IPS DF 6.9 (cell line): ENCODE data around the gene SPAAR.

Experiments
- DNase-seq: peaks from one replicate; pipeline ENCODE4 v3.0.0-alpha.2; 2013; ENCODE audit warnings: low read depth, low spot score
- H3K27ac ChIP-seq: one replicate; pipeline ENCODE4 v1.5.1; 2013; ENCODE audit warnings: low read length, control low read depth
- H3K27me3 ChIP-seq: 2 replicates; pipeline ENCODE4 v1.6.1; 2013; ENCODE audit warnings: mild to moderate bottlenecking, low read length; ENCODE audit not compliant: control insufficient read depth, insufficient read depth
- H3K36me3 ChIP-seq: 2 replicates; pipeline ENCODE4 v1.6.1; 2013; ENCODE audit warnings: low read length; ENCODE audit not compliant: control insufficient read depth, insufficient read depth
- H3K4me1 ChIP-seq: 2 replicates; pipeline ENCODE4 v1.6.1; 2013; ENCODE audit warnings: low read length; ENCODE audit not compliant: control insufficient read depth, insufficient read depth
- H3K4me3 ChIP-seq: 2 replicates; pipeline ENCODE4 v1.5.1; 2013; ENCODE audit warnings: mild to moderate bottlenecking, low read length
- H3K9me3 ChIP-seq: 2 replicates; pipeline ENCODE4 v1.6.1; 2013; ENCODE audit warnings: low read length, inconsistent platforms; ENCODE audit not compliant: control insufficient read depth, insufficient read depth
- WGBS: extraction: QIAGEN DNeasy Blood & Tissue Kit; methylation state at CpG from one replicate; pipeline ENCODE4 v1.1.7; 2013; ENCODE audit warnings: mixed read lengths, missing lambda C conversion rate; ENCODE audit not compliant: insufficient read length, insufficient coverage; 5-methylcytosine and 5-hydroxymethylcytosine counted together

The SPAAR gene

DNA sequence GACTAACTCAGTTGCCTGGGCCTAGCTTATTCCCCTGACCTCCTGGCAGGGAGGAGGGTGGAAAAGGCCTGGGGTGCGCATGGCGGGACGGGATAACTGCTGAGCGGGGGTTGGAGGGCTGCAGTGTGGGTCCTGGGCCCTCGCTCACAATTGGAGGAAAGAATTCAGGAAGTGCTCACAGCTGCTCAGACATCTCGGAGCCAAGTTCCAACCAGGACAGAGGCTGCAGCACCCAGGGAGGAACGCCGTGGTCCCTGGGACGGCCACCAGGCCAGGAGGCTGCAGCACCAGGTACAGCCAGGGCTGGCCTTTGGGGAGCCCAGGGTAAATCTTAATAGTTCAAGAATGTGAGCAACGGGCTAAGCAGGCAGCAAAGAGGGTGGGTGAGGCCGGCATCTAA, at the start of gene SPAAR:
TSS of gene SPAAR (plus strand) at position 217 of the 400 bp plus-strand sequence. CDS start 974 bp downstream, outside the sequence.
- no peak within 1 kb of the TSS for H3K4me3 ChIP-seq
- no peak within 1 kb of the TSS for H3K27ac ChIP-seq
- WGBS, result no CpG with 5 or more reads among the region's 11 CpGs
- no peaks in the 10 kb centered on the region for H3K9me3 ChIP-seq
- DNase-seq, result no peak
- H3K4me1 ChIP-seq, result peaks cover 11% of the 10 kb centered on the region
- H3K27me3 ChIP-seq, result no peaks in the 10 kb centered on the region
- no peaks in the 10 kb centered on the region for H3K36me3 ChIP-seq

GRCh38 chr9:35859990-35860339, 49.3 kb upstream of the SPAAR start:
- Histone ChIP-seq H3K27me3 (no peaks in the 10 kb centered on the region), H3K36me3 (no peaks in the 10 kb centered on the region), H3K4me3 (no peak overlapping the region), H3K9me3 (no peaks in the 10 kb centered on the region), H3K4me1 (no peaks in the 10 kb centered on the region), H3K27ac (no peak overlapping the region)
- no CpG with 5 or more reads among the region's 3 CpGs for WGBS
- DNase-seq, result no peak

GRCh38 chr9:35861161-35861897, 48.0 kb upstream of the SPAAR start:
- H3K9me3 ChIP-seq, result no peaks in the 10 kb centered on the region
- H3K4me1 ChIP-seq, result no peaks in the 10 kb centered on the region
- DNase-seq, result no peak
- no peak overlapping the region for H3K27ac ChIP-seq
- WGBS, result no CpG with 5 or more reads among the region's 12 CpGs
- H3K4me3 ChIP-seq, result no peak overlapping the region
- H3K27me3 ChIP-seq, result no peaks in the 10 kb centered on the region
- H3K36me3 ChIP-seq, result no peaks in the 10 kb centered on the region

GRCh38 chr9:35862328-35862727, 47.0 kb upstream of the SPAAR start:
- Histone ChIP-seq H3K27me3 (no peaks in the 10 kb centered on the region), H3K36me3 (no peaks in the 10 kb centered on the region), H3K9me3 (no peaks in the 10 kb centered on the region), H3K27ac (no peak overlapping the region), H3K4me3 (no peak overlapping the region), H3K4me1 (no peaks in the 10 kb centered on the region)
- no peak for DNase-seq
- no CpG with 5 or more reads among the region's 4 CpGs for WGBS

DNA sequence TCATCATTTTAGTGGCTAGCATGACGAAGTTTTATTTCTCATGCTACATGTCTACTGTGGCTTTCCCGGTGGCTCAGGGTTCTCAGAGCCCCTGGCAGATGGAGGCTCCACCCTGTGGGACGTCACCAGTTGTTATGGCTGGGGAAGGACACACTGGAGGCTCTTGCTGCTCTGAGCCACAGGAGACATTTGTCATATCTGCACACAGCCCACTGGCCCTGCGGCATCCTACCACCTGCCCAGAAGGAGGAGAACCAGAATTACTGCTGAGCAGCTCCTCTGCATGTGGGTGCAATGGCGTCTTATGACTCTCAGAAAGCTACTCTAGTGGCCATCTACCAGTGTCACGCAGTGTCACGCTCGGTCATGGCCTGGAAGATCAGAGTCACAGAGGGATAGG, 45.7 kb upstream of the SPAAR start:
- Histone ChIP-seq H3K27ac (no peak overlapping the region), H3K4me1 (peaks cover under 1% of the 10 kb centered on the region; the same call in 1 of the 2 replicates), H3K4me3 (no peak overlapping the region), H3K27me3 (no peaks in the 10 kb centered on the region), H3K36me3 (no peaks in the 10 kb centered on the region), H3K9me3 (no peaks in the 10 kb centered on the region)
- no CpG with 5 or more reads among the region's 8 CpGs for WGBS
- DNase-seq, result no peak

- H3K36me3 ChIP-seq, result no peaks in the 10 kb centered on the region
Measured at GRCh38 chr9:35864695-35865255, 44.5 kb upstream of the SPAAR start.

DNA sequence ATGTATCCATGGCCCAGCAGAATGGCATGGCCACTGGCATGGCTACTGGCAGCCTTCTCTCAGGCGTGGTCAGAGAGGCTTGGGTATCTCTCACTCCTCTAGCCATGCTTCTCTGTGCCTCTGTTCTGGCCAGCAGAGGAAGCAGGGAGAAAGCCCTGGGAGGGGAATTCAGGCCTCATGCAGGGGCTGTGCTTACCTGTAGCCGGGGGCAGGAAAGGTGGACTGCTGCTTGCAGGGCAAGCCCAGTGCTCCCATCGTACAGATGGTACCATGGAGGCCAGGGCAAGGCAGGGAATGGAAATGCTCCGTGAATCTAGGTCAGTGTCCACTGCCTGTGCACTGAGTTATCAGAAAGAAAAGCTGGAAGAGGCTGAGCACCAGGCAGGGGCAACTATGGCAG, 41.8 kb upstream of the SPAAR start:
- DNase-seq, result no peak
- no peak overlapping the region; the same call in 1 of the 2 replicates for H3K4me3 ChIP-seq
- H3K27me3 ChIP-seq, result no peaks in the 10 kb centered on the region
- no peak overlapping the region for H3K27ac ChIP-seq
- peaks cover 3% of the 10 kb centered on the region; the same call in 1 of the 2 replicates for H3K4me1 ChIP-seq
- no peaks in the 10 kb centered on the region for H3K36me3 ChIP-seq
- H3K9me3 ChIP-seq, result no peaks in the 10 kb centered on the region
- WGBS, result no CpG with 5 or more reads among the region's 4 CpGs

More at GRCh38 chr9:35864695-35865255, 44.5 kb upstream of the SPAAR start:
- Histone ChIP-seq H3K27me3 (no peaks in the 10 kb centered on the region), H3K9me3 (no peaks in the 10 kb centered on the region), H3K27ac (no peak overlapping the region), H3K4me3 (no peak overlapping the region), H3K4me1 (peaks cover 3% of the 10 kb centered on the region; the same call in 1 of the 2 replicates)
- no CpG with 5 or more reads among the region's 8 CpGs for WGBS
- no peak for DNase-seq

DNA sequence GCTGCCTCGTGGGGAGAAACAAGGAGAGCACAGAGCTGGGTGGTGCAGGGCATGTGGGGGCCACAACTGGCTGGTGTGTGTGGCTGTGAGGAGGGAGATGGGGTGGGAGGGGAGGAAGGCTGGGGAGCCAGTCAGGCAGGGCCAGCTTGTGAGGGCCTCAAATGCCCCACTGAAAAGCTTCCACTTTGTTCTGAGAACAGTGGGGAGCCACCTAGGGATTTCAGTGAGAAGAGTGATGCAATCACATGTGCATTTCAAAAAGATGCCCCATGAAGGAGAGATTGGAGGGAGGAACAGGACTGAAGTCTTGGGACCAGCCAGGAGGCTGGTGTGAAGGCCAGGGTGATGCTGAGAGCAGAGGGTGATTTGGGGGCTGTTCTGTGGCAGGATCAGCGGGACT, 40.4 kb upstream of the SPAAR start:
- H3K36me3 ChIP-seq, result no peaks in the 10 kb centered on the region
- H3K27ac ChIP-seq, result no peak overlapping the region
- no peaks in the 10 kb centered on the region for H3K9me3 ChIP-seq
- H3K4me1 ChIP-seq, result peaks cover 3% of the 10 kb centered on the region; the same call in 1 of the 2 replicates
- H3K27me3 ChIP-seq, result no peaks in the 10 kb centered on the region
- DNase-seq, result no peak
- H3K4me3 ChIP-seq, result no peak overlapping the region
- WGBS, result no CpG with 5 or more reads among the region's 2 CpGs

GRCh38 chr9:35869621-35870216, 39.6 kb upstream of the SPAAR start:
- DNase-seq, result no peak
- no CpG with 5 or more reads among the region's 19 CpGs for WGBS
- no peak overlapping the region for H3K4me3 ChIP-seq
- no peaks in the 10 kb centered on the region for H3K36me3 ChIP-seq
- no peak overlapping the region for H3K27ac ChIP-seq
- H3K9me3 ChIP-seq, result no peaks in the 10 kb centered on the region
- peaks cover 3% of the 10 kb centered on the region; the same call in 1 of the 2 replicates for H3K4me1 ChIP-seq
- no peaks in the 10 kb centered on the region for H3K27me3 ChIP-seq

DNA sequence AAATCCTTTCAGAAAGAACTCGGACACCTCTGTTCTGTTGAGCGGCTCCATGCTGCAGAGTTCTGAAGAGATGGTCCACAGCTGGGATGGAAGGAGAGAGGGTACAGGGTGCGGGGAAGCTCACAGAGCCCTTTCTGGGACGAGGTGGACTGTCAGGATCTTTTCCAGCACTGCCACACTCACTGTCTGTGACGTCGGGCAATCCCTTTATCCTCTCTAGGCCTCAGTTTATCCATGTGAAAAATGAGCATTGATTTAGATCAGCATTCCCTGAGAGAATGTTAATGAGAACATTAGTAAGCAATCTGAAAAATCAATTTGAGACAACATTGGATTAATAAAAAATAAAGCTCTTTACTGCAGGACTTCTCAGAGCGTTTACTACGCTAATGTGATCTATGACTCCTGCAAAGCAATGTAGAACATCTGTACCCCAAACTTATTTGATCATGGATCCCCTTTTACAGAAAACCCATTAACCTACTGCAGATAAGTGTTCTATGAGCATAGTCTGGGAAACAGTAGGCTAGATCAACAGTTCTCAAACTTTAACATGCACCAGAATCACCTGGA, 38.9 kb upstream of the SPAAR start, which contains the start of gene OR13J1:
TSS of gene OR13J1 (minus strand) at position 51 of the 573 bp plus-strand sequence. CDS start at position 51, 0 bp downstream.
- Histone ChIP-seq H3K27me3 (no peaks in the 10 kb centered on the region), H3K4me1 (peaks cover 3% of the 10 kb centered on the region; the same call in 1 of the 2 replicates), H3K4me3 (no peak within 1 kb of the TSS), H3K27ac (no peak within 1 kb of the TSS), H3K9me3 (no peaks in the 10 kb centered on the region), H3K36me3 (no peaks in the 10 kb centered on the region)
- no CpG with 5 or more reads among the region's 8 CpGs for WGBS
- DNase-seq, result no peak
